ENCODE results near the gene LDLRAP1.

DNA sequence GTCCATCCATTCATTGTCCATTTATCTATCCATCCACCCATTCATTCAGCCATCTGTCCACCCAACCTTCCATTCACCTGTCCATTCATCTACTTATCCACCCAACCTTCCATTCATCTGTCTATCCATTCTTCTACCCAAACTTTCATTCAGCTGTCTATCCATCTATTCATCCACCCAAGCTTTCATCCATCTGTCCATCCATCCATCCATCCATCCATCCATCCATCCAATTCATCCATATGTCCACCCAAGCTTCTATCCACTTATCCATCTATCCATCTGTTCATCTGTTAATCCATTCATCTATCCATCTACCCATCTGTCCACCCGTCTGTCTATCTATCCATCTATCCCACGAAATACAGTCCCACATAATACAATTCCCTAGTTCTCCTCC, 51.6 kb downstream of the LDLRAP1 start:
- TF ChIP-seq, protein P1, sequence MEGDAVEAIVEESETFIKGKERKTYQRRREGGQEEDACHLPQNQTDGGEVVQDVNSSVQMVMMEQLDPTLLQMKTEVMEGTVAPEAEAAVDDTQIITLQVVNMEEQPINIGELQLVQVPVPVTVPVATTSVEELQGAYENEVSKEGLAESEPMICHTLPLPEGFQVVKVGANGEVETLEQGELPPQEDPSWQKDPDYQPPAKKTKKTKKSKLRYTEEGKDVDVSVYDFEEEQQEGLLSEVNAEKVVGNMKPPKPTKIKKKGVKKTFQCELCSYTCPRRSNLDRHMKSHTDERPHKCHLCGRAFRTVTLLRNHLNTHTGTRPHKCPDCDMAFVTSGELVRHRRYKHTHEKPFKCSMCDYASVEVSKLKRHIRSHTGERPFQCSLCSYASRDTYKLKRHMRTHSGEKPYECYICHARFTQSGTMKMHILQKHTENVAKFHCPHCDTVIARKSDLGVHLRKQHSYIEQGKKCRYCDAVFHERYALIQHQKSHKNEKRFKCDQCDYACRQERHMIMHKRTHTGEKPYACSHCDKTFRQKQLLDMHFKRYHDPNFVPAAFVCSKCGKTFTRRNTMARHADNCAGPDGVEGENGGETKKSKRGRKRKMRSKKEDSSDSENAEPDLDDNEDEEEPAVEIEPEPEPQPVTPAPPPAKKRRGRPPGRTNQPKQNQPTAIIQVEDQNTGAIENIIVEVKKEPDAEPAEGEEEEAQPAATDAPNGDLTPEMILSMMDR (IDR thresholded peaks at IDR 0.05; ENCODE audit: low read depth, low read length, poor library complexity, severe bottlenecking) = no peak
- no peak for TF ChIP-seq EZH2phosphoT487 (IDR thresholded peaks at IDR 0.05; ENCODE audit: borderline replicate concordance, low read length)

Data from DOHH2 (cell line).